ENCODE results near the gene GMCL2.

The GMCL2 gene

DNA sequence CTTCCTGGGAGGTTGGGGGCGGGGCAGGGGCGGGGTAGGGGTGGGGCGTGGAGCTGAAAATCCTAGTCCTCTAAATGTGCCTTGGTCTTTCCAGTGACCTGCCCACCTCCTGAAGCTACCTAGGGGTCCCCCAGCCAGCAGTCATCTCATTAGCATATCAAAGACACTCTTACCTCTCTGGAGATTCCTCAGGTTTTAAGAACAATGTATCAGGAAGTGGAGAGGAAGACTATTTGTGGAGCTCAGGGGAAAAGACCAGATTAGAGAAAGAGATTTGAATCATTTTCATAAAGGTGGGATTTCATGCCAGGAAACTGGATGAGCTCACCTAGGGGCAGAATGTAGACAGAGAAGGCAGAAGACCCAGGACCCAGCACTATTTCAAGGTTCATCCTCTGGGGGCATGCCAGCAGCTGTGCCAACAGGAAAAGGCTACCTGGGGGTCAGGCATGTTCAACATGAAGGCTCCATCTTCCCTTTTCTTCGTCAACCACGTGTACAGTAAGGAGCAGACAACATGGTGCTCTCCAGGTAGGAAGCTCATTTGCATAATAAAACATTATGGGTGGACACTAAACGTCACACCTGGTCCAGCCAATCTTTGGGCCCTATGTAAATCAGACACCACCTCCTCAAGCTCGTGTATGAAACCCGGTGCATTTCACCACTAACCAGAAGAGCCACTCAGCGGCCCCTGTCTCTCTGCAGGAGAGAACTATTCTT lies 6.9 kb downstream of the GMCL2 start:
- DNase-seq (ENCODE audit: low spot score), result no peak

- no peak for DNase-seq (ENCODE audit: low spot score)
Measured at GRCh38 chr5:178177569-178177968, 9.6 kb downstream of the GMCL2 start.

DNA sequence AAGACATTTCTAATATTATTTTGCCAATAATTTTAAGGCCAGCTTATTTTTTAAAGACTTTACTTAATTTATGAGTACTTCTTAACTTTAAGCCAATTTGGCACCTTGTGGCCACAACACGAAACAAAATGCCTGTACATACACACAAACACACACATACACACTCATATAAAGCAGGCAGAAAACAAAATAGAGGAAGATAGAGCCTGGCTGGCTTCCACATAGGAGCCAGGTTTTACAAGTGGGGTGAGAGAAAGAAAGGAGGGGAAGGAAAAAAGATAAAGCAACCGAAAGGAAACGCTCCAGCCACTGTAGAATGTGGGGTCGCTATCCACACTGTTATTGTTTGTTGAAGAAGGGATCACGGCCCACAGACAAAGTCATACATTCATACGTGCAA lies 10.4 kb downstream of the GMCL2 start:
- DNase-seq (ENCODE audit: low spot score), result no peak

DNA sequence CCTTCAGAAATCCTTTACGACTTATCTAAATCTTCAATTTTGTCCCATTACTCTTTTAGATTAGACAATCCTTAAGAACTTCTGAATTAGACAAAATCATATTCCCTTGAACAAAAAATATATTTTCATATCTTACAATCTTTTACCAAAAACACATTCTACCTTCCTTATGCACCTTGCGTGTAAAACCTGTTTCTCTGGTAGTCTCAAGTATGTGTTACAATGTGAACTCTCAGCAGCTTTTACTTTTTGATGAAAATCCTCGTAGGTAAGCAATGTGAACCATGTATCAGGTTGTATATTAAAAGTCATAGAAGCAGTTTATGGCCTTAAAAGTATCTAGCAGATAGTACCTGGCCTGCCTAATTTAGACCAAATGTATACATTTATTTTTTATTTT lies 12.7 kb downstream of the GMCL2 start:
- DNase-seq (ENCODE audit: low spot score), result no peak

DNA sequence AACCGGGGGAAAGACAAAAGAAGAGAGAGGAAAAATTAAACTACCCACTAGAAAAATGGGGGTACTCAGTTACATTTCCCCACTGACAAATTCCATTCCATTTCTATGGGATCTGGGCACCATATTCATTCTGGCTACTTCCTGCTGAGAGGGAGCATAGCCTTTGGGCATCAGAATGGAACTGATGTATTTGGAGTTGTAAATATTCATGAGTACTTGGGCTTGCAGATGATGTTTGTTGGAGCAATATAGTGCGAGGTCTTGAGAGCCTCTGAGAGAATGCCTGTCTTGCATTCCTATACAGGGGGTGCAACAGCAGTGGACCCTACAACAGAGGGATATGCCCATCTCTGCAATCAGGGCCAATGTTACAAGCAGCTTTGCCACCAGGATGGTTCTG lies 16.7 kb downstream of the GMCL2 start:
- no peak for DNase-seq (ENCODE audit: low spot score)

DNA sequence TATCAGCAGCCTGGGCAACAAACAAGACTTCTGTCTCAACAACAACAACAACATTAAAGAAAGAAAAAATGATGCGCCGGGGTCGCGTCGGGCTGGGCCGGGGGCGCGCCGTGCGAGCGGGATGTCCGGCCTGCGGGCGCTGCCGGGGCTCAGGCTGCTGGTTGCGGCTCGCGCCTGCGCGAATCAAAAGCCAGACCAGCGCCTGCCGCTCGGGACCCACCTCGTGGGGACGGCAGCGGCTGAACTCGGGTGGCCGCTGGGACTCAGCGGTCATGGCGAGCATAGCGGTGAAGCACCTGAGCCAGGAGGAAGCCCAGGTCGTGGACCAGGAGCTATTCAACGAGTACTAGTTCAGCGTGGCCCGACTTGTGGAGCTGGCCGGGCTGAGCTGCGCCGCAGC lies 21.6 kb downstream of the GMCL2 start:
- no peak for DNase-seq (ENCODE audit: low spot score)

GRCh38 chr5:178163772-178164735 lies 23.1 kb downstream of the GMCL2 start:
- peak; percentile 92 for DNase-seq (ENCODE audit: low spot score)

DNA sequence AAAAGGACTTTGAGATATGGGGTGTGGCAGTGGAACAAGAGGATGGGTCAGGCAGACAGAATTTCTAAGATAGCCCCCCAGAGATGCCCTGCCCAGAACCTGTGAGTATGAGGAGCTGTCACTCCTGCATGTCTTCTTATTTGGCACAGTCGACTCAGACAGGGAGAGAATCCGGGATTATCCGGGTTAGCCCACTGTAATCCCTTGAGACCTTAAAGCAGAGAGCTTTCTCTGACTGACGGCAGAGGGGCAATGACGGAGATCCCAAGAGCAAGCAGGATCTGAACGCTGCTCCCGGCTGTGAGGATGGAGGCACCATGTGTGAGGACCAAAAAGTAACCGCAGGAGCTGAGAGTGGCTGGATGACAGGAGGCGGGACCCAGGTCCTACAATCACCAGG lies 24.7 kb downstream of the GMCL2 start:
- no peak for DNase-seq (ENCODE audit: low spot score)

DNA sequence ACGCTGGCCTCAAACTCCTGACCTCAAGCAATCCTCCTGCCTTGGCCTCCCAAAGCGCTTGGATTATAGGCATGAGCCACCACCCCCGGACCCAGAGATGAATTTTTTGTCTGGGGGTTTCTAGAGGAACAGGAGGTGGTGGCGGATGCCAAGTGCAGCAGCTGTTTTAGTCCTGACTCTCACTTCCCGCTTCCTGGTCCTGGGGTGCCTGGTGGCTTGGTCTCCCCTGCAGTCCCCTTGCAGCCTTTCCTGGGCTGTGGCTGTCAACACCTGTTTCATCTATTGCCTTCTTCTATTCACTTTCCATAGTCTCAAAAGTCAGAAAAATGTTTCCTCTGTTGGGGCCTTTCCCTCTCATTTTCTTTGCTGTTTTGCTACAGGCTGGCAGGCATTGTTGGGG lies 27.0 kb downstream of the GMCL2 start:
- no peak for DNase-seq (ENCODE audit: low spot score)

GRCh38 chr5:178155065-178155464 lies 32.1 kb downstream of the GMCL2 start:
- no peak for DNase-seq (ENCODE audit: low spot score)

DNA sequence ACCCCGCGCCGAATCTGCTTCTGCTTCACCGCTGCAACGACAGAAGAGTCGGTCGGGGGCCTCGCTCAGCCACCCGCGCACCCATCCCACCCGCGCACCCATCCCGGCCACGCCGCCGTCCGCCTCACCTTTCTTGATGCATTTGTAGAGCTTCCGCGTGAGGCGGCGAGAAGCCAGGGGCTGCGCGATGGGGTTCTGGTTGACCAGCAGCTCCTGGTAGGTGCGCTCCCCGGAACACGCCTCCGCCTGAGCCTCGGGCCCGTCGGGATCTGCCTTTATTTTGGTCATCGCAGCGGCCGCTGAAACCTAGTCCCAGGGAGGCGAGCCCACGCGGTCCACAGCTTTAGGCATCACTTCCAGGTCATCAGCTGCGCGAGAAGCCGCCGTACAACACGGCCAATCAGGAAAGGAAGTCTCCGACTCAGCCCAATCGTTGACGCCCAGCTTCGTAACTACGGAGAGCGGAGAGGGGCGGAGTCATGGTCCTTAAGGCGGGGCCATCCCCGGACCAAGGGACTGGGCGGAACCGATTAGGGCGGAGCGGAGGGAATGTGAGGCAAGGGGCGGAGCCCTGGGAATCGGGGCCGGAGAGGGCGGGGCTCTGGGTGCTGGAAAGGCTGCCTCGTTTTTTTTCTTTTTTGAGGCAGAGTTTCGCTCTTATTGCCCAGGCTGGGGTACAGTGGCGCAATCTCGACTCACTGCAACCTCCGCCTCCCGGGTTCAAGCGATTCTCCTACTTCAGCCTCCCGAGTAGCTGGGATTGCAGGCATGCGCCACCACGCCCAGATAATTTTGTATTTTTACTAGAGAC lies 33.4 kb downstream of the GMCL2 start, which contains the start of gene NHP2:
TSS of gene NHP2 (minus strand) at position 356 of the 811 bp plus-strand sequence. CDS start at position 288, 68 bp downstream.
- DNase-seq (ENCODE audit: low spot score), result peak; percentile 98

- DNase-seq (ENCODE audit: low spot score), result no peak
Measured at GRCh38 chr5:178152491-178153444, 34.4 kb downstream of the GMCL2 start.

DNA sequence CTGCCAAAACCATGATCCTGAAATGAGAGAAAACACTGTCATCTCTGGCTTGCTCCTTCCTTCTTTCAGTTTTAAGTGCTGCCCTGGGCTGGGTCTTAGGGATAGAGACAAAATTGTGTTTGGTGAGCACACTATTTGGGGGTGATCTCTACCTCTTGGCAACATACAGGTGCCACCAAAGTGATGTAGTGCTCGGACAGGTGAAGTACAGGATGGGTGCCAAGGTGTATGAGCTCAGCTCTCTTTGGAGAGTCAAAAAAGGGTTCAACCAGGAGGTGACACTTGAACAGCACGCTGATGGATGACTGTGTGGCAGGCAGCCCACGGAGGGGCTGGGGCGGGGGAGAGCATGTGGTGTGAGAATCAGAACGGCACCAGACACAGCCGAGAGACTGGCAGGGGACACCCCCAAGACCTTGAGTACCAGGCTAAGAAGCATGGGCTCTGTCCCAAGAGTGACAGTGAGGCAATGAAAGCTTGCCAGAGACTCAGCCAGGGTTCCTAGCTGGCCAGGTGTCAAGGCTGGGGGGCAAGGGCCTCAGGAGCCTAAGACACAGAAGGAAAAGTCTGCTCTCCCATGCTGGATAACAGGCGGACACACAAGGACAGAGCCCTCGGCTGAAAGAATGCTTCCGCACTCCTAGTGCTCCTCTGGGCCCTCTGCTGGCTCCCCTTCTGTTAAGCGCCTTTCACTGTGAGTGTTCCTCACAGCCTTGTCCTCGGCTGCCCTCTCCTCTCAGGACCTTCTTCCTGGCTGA lies 36.0 kb downstream of the GMCL2 start:
- no peak for DNase-seq (ENCODE audit: low spot score)

GRCh38 chr5:178149199-178149932 lies 37.8 kb downstream of the GMCL2 start:
- no peak for DNase-seq (ENCODE audit: low spot score)

- no peak for DNase-seq (ENCODE audit: low spot score)
Measured at GRCh38 chr5:178147406-178147805, 39.8 kb downstream of the GMCL2 start.

DNA sequence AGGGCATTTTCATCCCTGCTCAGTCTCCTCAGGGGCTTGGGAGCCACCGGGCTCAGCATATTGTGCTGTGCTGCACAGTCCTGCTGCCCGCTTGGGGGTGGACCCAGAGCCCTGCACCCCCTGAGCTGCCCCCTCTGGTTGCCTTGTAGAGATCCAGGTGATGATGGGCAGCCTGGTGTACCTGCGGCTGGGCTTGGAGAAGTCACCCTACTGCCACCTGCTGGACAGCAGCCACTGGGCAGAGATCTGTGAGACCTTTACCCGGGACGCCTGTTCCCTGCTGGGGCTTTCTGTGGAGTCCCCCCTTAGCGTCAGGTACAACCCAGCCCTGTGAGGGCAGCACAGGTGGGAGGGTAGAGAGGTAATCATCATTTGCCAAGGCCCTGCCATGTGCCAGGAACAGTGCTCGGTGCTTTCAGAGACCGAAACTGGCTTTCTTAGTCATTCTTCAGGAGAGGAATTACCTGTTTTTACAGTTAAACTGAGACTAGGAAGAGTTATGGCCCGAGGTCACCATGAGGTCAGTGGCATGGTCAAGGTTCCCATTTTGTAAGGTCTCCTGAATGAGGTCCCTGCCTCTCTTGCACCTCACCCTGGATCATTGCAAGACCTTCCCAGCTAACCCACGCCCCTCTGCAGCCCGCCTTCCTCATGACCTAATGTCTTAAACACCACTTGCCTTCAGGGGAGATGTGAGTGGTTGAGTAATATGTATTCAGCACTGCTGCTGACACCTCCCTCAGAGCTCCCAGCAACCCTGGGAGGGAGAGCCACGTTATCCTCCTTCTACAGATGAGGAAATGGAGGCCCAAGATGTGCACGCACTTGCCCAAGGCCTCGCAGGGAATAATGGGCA lies 41.0 kb downstream of the GMCL2 start:
- peak; percentile 60 for DNase-seq (ENCODE audit: low spot score)

GRCh38 chr5:178143901-178144300 lies 43.3 kb downstream of the GMCL2 start:
- DNase-seq (ENCODE audit: low spot score), result peak; percentile 51

- DNase-seq (ENCODE audit: low spot score), result no peak
Measured at GRCh38 chr5:178143246-178143645, 43.9 kb downstream of the GMCL2 start.

- DNase-seq (ENCODE audit: low spot score), result no peak
Measured at GRCh38 chr5:178142642-178143041, 44.5 kb downstream of the GMCL2 start.
